GM12891 (cell line): ENCODE measurements around the gene MED26.
A peak's percentile ranks its signal among the peaks of the same experiment; 100 is the strongest.

ENCODE experiments used
- POLR2A ChIP-seq: IDR thresholded peaks from 2 replicates; pipeline ENCODE4 v1.6.1; 2011; ENCODE audit warnings: low read depth, low read length, control low read depth
- POLR2AphosphoS5 ChIP-seq: IDR thresholded peaks from 2 replicates; pipeline ENCODE4 v1.6.1; 2011; ENCODE audit warnings: low read depth, low read length, control low read depth
- TAF1 ChIP-seq: IDR thresholded peaks from 2 replicates; pipeline ENCODE4 v1.6.1; 2011; ENCODE audit warnings: low read depth, low read length, control low read depth

DNA sequence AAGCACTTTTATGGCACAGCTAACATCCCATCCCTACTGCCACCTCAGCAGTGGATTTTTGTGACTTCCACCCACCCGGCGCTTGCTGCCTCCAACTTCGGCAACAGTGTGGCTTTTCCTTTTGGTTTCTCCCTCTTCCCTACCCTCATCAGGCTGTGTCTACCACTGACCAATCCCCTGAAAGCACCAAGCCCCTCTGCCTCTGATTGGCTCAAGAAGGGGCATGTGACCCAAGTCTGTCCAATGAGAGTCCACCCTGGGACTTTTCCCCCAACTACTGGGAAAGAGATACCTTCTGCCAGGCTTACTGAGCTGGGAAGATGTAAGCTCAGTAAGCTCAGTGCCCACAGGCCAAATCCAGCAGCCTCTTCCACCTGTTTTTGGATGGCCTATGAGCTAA, 26.1 kb upstream of the MED26 start:
- TF ChIP-seq POLR2A (no peak), TAF1 (no peak), POLR2AphosphoS5 (peak; percentile 19; the same call in 1 of the 2 replicates)
